ENCODE data around the gene UACA.
"Not testable (repeated sequence)": the region's sequence is repeated elsewhere in the genome, so short reads cannot be mapped to it uniquely, and the experiment has no call there.

UACA gene

DNA sequence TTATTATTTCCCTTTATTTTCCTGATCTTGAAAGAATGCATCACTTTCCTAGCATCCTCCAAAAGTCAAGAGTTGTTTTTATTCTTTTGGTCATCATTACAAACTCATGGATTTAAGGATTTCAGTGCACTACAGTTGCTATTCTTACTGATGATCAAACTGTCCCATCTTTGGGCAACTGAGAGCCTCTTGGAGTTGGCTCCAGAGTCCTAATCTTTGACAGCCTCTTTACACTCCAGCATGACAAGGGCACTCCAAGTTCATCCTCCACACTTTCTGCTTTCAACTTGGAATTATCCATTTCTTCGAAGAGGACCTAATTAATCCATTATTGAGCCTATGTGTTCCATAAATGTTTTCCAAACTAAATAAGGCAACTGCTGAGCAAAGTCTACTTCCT lies 5.7 kb downstream of the UACA start:
- no peak for DNase-seq (ENCODE audit: low read depth)

DNA sequence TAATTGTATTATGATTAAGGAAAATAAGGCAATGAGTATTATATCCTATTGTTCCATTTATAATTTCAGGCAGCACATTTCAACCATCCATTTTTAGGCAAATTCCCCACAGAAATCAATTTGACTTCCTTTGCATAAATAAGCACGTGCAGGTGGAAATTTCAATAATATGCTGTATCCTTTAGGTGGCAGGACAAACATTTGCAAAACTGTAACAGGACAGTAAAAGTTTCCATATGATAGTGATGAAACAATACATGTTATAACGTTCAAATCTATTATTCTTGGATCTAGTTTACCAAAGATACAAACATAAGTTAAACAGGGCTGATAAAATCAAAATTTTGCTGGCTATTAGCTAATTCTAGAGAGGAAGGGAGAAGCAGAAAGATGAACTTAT lies 8.5 kb downstream of the UACA start:
- no peak for DNase-seq (ENCODE audit: low read depth)

- DNase-seq (ENCODE audit: low read depth), result no peak
These were observed 10.1 kb downstream of the UACA start for GRCh38 chr15:70753101-70753829.

GRCh38 chr15:70752193-70752635 lies 11.1 kb downstream of the UACA start:
- DNase-seq (ENCODE audit: low read depth), result no peak

DNA sequence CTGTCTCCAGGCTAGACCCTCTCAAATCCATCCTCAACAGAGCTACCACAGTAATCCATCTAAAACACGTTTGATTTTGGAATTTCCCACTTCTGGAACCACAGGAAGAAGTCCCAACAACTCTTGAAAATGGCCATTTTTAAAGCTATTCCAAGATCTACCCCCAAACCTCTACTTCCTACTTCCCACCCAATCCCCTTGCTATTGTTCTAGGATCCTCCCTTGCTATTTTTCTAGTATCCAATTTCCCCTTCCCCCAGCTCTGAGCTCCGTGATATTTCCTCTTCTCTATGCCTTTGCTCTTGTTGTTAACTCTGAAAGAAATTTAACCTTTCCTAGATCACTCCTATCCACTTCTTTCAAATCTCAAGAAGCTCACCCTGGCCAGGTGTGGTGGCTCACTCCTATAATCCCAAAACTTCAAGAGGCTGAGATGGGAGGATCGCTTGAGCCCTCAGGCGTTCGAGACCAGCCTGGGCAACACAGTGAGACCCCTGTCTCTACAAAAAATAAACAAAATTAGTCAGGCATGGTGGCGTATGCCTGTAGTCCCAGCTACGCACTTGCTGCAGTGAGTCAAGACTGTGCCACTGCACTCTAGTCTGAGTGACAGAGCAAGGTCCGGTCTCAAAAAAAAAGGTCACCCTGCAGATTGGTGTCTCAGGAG lies 13.0 kb downstream of the UACA start:
- no peak for DNase-seq (ENCODE audit: low read depth)

DNA sequence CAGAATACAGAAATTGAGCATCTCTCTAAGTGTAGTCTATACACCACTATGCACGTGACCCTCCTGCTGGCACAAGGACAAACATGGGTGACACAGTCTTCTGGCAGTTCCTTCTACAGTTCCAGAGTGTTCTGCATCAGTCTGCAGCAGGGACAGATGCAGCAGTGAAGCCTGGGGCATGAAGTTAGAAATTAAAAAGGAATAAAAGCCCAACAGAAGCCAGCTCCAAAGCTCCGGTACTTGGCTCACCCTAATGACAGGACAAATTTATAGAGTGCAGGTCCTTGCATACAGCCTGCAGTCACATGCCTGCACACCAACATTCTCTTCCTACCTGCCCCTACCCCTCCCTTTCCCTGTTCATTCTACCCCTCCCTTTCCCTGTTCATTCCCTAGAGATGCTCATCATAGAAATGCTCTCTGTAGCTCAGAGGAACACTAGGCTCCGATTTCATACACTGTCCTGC lies 15.0 kb downstream of the UACA start:
- no peak for DNase-seq (ENCODE audit: low read depth)

GRCh38 chr15:70746598-70746997 lies 16.8 kb downstream of the UACA start:
- DNase-seq (ENCODE audit: low read depth), result not testable (repeated sequence)

DNA sequence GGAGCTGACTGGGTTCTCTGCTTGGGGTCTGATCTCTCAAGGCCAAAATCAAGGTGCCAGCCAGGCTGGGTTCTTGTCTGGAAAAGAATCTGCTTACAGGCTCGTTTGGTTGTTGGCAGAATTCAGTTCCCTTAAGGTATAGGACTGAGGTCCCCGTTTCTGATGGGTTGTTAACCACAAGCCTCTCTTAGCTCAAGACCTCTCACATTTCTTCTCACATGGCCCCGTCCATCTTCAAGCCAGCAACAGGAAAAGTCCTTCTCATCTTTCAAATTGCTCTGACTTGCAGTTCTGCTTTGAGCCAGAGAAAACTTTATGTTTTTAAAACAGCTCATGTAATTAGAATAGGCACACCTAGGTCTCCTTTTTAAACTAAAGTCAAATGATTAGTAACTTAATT lies 20.4 kb downstream of the UACA start:
- DNase-seq (ENCODE audit: low read depth), result no peak

GRCh38 chr15:70741677-70742293 lies 21.6 kb downstream of the UACA start:
- no peak for DNase-seq (ENCODE audit: low read depth)

DNA sequence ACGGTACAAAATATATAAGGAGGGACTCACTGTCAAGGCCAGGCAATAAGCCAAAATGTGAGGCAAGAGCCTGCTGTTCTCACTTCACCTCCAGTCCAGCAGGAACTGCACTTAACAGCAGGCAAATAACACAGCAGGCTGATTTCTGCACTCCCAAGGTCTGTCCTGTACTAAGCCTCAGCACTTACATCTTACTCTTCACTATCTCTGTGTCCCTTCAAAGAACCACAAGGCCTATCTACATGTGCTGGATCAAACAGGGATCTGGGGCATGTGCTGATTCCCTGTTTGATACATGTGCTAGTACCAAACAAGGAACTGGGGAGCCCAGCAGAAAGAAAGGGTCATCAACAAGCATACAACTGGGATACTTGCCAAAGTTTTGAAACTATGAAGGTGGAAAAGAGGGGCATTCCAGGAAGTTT lies 22.2 kb downstream of the UACA start:
- DNase-seq (ENCODE audit: low read depth), result no peak

DNA sequence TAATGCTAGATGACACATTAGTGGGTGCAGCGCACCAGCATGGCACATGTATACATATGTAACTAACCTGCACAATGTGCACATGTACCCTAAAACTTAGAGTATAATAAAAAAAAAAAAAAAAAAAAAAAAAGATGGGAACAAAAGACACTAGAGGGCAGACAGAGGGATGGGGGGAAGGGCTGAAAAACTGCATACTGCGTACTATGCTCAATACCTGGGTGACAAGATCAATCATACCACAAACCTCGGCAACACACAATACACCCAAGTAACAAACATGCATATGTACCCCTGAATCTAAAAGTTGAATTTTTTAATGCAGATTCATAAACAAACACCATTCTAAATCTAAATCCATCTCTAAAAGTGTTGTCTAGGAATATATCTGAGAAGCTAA lies 28.3 kb downstream of the UACA start:
- DNase-seq (ENCODE audit: low read depth), result not testable (repeated sequence)

GRCh38 chr15:70729164-70729563 lies 34.2 kb downstream of the UACA start:
- no peak for DNase-seq (ENCODE audit: low read depth)

DNA sequence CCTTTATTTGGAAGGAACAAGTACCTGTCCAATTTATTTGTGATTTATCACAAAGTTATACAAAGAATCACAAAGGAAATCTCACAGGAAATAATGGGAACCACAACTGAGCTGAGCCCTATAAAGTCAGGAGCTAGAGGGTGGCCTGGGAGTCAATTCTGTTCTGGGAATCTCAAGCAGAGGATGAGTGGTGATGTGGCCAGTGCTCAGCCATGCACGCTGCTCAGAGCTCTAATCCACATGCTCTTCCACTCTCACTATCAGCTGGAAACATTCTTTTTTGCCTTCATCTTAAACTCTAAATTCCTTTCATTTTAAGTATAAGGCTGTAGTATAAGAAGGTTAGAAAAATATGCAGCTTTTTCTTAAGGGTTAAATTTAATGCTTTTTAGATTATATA lies 36.6 kb downstream of the UACA start:
- DNase-seq (ENCODE audit: low read depth), result no peak

- no peak for DNase-seq (ENCODE audit: low read depth)
These were observed 39.4 kb downstream of the UACA start for GRCh38 chr15:70723927-70724326.

GRCh38 chr15:70723122-70723422 lies 40.3 kb downstream of the UACA start:
- no peak for DNase-seq (ENCODE audit: low read depth)

DNA sequence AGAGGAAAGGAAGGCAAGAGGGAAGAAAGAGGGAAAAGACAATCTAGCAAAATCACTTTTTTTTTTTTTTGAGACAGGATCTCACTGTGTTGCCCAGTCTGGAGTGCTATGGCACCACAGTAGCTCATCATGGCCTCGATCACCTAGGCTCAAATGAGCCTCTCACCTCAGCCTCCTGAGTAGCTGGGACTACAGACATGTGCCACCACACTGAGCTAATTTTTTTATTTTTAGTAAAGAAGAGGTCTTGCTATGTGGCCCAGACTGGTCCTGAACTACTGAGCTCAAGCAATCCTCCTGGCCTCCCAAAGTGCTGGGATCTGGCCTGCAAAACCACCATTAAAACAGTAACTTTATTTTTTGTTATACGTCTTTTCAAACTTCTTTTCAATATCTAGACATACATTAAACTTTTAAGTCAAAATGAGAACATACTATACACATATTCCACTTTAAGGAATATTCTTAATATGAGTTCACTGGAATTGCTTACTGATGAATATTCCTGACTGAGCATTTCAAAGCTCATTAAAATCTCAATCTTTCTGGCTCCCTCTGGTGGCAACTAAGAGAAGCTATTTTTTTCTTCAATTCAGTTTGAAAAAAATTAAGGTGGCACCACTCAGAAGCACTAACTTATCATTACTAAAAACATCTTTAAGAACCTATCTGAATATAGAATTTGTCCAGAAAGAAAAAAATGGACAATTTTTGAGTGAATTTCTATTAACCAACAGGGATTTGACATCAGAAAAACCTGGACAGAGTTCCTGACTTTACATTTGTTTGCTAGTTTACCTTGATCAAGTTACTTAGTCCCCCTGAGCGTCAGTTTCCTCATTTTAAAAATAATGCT lies 40.9 kb downstream of the UACA start:
- no peak for DNase-seq (ENCODE audit: low read depth)

DNA sequence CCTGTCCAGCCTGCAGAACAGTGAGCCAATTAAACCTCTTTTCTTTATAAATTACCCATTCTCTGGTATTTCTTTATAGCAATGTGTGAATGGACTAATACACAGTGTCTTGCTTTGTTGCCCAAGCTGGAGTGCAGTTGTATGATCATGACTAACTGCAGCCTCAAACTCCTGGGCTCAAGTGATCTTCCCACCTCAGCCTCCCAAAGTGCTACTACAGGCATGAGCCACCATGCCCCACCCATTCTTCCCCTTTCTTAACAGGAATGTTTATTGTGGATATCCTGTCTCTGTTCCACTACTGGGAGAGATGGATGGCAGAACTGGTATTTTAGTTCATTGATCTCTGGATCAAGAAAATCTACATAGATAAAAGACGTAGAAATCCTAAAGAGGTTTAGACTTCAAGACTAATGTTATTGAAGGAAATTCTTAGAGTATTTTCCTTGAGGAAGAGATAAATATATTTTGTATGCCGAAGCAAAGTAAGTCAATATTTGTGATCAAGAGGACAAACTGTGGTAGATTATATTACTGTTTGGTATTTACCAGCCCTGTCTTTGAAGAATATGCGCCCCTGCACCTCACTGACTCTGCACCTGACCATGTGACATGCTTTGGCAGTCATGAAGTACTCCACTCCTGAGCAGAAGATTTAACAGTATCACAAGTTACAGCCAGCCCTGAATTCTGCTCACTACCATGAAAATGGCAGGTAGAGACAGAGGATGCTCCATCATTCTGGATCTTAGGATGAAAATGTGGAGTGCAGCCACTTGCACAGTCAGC lies 42.9 kb downstream of the UACA start:
- DNase-seq (ENCODE audit: low read depth), result no peak

GRCh38 chr15:70717237-70717793 lies 46.0 kb downstream of the UACA start:
- DNase-seq (ENCODE audit: low read depth), result no peak

DNA sequence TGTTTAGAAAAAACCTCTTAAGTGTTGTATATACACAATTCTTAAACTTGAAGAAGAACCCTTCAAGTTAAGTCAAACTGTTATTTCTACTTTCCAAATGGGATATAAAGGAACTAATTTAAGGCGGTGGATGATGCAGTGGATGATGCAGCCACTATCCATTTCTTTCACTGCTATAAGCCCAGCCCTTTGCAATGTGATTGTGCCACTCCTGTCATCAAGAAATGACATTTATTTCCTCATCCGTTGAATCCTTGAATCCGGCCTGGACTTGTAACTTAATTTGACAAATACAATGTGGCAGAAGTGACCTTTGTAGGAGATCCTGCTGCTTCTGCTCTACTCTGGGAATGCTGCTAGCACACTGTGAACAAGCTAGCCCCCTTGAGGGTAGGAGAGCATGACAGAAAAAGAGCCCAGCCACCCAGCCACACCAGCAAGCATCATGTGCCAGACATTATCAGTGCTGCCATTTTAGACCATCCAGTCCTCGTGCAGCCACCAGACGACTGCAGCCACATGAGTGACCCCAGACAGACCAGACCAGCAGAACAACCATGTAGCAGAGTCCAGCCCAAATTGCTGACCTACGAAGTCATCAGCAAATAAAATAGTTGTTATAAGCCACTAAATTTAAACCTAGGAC lies 47.4 kb downstream of the UACA start:
- no peak for DNase-seq (ENCODE audit: low read depth)

DNA sequence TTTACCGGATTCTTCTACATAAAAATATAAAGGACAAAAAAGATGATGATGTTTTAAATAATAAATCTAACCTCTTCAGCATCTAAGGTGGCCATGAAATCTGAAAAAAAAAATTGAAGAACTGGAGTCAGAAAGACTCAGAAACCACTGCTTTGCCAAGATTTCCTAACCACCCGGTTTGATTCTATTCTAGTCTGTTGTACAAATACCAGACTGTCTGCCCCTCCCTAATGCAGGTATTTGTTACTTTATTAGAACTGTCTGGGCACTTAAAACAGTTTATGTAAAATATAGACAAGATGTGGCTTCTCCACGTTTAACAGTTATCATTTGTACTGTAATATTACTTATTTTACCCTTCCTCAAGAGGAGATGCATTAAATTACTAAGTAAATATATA lies 48.8 kb downstream of the UACA start:
- no peak for DNase-seq (ENCODE audit: low read depth)

DNA sequence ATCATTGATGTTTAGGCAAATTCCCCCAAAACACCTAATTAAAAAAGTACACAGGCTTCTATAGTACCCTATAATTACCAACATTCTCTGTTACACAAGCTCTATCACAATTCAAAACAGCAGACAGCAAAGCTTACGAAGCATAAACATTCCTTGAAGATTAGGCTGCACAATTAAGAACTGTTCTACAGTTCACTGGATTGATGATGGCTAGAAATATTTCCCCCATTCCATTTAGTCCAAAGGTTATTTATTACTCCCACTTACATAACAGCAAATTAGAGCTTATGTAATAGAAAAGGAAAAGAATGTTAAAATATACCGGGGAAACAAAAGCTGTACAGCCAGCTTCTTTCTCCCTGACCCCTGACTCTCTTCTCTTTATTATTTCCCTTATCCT lies 49.3 kb downstream of the UACA start:
- DNase-seq (ENCODE audit: low read depth), result no peak
